Fibroblast of upper back skin (primary cell): ENCODE results near the gene CST9.

Source experiments
- DNase-seq: peaks from one replicate; pipeline ENCODE4 v3.0.0-alpha.2; 2013

CST9 gene

GRCh38 chr20:23605867-23606651, at the start of gene CST9:
Gene CST9 (minus strand): TSS chr20:23605917. CDS start chr20:23605864, 53 bp downstream.
- no peak for DNase-seq

GRCh38 chr20:23654717-23655116, 49.0 kb upstream of the CST9 start:
- DNase-seq, result no peak

DNA sequence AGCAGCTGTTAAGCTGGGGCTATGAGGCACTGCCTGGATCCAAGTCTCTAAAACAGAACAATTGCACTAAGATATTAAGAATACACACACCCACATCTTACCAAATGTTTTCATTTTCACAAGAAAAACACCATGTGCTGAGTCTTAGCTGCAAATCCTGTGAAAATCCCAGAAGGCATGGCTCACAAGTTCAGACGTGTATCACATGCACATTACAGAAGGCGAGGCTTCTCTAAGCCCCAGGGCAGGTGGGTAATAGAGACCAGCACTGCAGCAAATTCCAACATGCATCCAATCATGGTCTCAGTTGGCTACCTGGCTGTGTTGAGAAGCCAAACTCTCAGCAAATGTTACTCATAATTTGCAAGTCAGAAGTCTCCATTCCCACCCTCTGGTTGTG, 48.3 kb upstream of the CST9 start:
- no peak for DNase-seq

GRCh38 chr20:23653400-23653938, 47.8 kb upstream of the CST9 start:
- DNase-seq, result no peak

DNA sequence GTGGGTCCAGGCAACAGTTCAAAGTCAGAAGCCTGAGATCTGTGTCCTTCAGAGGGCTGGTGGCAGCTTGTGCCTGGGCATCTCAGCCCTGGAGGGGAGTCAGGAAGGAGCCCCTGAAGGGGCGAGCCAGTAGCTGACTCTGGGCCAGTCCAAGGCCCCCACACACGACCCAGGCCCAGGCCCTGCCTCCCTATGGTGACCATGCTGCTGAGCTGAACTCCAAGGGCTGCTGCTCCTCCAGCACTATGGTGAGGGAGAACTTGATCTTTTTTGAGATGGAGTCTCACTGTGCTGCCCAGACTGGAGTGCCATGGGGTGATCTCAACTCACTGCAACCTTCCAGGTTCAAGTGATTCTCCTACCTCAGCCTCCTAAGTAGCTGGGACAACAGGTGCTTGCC, 47.2 kb upstream of the CST9 start:
- DNase-seq, result no peak

DNA sequence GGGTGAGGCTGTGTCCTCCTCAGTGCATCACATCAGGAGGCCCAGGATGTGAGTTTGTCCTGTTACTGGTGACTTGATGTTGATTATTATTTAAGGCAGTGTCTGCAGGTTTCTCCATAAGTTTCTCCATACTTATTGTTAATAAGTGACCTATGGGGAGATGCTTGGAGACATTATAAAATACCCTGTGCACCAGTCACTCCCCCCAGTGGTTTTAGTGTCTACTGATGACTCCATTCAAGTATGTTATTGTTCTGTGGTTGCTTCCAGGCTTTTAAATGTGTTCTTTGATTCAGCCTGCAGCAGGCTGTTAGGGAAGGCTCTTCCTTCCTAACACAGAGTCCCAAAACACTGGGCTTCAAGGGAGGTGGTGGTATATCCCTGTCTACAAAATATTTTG, 46.7 kb upstream of the CST9 start:
- DNase-seq, result peak; percentile 10

DNA sequence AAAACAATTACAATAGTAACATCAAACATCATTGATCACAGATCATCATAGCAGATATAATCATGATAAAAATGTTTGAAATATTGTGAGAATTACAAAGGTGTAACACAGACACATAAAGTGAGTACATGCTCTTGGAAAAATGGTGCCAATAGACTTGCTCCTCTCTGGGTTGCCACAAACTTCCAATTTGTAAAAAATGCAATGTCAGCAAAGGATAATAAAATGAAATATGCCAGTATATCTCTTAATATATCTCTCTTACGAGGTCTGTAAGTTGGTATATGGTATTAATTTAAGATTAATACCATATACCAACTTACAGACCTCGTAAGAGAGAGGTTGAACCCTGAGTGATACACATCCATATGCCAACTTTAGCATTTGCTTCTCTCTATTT, 45.4 kb upstream of the CST9 start:
- no peak for DNase-seq

- DNase-seq, result no peak
Observed at GRCh38 chr20:23649830-23650417, 44.2 kb upstream of the CST9 start.

DNA sequence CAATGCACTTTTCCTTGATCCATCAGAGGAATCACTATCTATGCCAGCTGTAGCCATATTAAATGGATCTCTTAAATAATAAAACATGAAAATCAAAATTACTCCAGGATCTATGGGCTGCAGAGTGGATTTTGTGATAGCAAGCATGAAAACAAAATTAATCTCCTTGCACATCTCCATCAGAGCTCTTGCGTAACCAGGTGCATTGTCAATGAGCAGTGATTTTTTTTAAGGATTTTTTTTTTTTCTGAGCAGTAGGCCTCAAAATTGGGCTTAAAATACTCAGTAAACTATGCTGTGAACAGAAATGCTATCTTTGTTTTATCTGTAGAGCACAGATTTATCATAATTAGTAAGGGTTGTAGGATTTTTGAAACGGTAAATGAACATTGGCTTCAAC, 43.5 kb upstream of the CST9 start:
- DNase-seq, result no peak

DNA sequence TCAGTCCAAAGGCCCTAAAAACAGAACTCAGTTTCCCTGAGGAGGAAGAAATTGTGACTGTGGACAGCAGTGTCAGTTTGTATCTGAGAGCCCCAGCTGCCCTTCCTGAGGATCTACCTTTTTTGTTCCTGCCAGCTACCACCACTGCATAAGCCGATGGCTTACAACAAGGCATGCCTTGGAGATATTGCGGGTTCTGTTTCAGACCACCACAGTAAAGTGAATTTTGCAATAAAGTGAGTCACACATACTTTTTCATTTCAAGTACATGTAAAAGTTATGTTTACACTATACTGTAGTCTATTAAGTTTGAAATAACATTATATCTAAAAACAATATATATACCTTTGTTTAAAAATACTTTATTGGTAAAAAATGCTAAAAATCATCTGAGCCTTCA, 41.6 kb upstream of the CST9 start:
- no peak for DNase-seq

- DNase-seq, result no peak
Observed at GRCh38 chr20:23646106-23646873, 40.6 kb upstream of the CST9 start.

- no peak for DNase-seq
Observed at GRCh38 chr20:23645575-23645974, 39.9 kb upstream of the CST9 start.

- no peak for DNase-seq
Observed at GRCh38 chr20:23644164-23644563, 38.4 kb upstream of the CST9 start.

GRCh38 chr20:23643659-23644058, 37.9 kb upstream of the CST9 start:
- DNase-seq, result no peak

GRCh38 chr20:23641936-23642751, 36.4 kb upstream of the CST9 start:
- peak; percentile 44 for DNase-seq

DNA sequence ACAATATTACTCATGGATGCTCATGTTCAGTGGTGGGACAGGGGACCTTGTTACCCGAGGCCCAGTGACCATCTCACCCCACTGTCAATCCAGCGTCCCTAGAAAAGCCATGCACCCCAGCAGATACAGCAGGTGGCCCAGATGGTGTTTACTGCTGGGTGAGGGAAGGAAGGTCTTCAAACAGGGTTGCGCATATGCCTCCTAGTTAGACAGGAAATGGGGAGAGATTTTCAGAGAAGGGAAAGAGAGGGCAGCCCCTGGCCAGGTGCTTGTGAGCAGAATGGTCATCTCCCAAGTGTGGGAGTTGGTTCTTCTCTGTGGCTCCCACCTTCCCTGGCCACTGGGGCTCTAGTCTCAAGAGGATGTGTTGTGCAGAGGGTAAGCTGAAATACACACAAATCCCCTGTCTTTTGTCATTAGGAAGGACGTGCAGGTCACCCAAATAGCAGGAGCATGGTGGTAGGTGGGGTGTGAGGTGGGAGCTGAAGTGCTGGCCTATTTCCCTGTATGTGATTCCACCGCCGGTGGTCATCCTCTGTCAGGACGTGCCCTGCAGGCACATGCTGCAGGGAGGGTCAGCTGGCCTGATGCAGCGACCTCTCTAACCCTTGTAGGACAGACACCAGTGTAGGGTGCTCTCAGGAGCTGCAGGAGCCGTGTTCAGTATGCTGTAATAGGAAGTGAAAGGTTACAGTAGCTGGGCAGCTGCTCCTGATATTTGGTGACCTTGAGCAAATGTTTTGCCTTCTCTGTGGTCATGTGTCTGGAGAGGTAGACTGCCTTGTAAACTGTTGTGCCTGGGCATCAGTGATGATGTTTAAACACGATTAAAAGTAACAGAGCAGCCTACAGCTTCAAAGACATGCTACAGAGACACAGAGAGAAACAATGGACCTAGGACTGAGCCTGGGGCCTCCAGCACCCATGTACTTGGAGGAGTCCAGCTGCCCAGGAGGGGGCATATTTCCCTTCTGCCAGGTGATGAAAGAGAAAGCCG, 35.3 kb upstream of the CST9 start:
- DNase-seq, result no peak

GRCh38 chr20:23640018-23640601, 34.4 kb upstream of the CST9 start:
- DNase-seq, result no peak

GRCh38 chr20:23639490-23639958, 33.8 kb upstream of the CST9 start:
- DNase-seq, result no peak

DNA sequence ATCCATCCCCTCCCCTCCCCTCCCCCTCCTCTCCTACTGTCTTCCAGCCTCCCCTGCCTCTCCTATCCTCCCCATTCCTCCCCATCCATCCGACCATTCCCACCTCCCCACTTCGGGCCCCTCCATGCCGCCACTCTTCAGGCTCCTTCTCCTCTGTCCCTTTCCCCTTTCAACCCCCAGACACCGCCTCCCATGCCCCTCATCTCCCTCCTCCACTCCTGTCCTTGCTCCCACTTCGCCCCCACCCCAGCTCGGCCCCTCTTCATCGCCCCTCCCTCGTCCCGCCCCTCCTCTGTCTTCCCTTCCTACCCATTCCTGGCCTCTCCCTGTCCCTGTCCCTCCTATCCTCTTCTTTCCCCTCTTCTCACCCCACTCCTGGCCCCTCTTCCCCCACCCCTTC, 32.6 kb upstream of the CST9 start:
- no peak for DNase-seq

DNA sequence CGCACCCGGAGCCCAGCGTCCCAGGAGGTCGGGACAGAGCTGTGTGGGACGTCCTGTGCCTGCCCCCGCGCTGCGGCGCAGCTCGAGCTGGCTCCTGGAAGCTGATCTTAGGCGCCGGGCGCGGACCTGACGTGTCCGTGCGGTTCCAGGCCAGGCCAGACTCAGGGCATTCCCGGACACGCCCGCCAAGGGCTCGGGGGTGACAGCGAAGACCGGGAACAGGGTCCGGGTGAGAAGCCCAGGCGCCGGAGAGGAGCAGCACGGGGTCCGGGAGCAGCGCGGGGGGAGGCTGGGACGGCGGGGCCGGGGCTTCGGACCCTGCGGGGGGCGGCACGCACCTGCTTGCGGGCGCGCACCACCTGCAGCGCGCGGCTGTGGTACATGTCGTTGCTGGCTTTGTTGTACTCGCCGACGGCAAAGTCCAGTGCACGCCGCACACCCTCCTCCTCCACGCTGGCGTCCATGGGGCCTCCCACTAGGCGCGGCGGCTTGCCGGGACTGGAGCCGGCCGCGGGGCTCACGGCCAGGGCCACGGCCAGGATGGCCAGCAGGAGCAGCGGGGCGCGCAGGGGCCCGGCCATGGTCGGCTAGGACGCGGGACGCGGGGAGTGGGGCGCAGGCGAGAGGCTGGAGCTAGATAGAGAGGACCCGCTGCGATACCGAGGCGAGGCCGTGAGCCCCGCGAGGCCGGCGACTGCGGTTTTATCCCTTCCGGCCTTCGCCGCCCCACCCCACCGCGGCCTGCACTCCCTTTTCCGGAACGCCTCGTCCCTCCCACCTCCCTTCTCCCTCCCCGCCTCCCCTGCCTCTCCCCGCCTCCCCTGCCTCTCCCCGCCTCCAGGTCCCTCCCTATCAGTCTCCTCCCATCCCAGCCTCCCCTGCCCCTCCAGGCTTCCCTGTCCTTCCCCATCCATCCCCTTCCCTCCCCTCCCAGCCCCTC, 31.8 kb upstream of the CST9 start, which contains the start of gene CST3:
Gene CST3 (minus strand): TSS at position 674 of the 940 bp plus-strand sequence. CDS start 93 bp downstream, at position 581.
- peak; percentile 86 for DNase-seq
